ENCODE measurements around the gene OXSR1. TPM values are rescaled to one million over a fixed set of nuclear protein-coding genes. Genes with fewer than 3 reads are reported as not detected.

The OXSR1 gene
- total and polyA plus RNA-seq, 2 of the 13 experiments (the other 11 are each of a cell fraction or from before 2014, with no cell fraction given) = 27.4 to 32.6 TPM

- TF ChIP-seq ZNF513 (CRISPR knock-in tag; conservative IDR thresholded peaks at IDR 0.05) (no peak), SSRP1 (CRISPR knock-in tag; IDR thresholded peaks at IDR 0.05) (peak; percentile 32; the same call in 1 of the 2 replicates), ZNF383 (CRISPR knock-in tag; IDR thresholded peaks at IDR 0.05; ENCODE audit: borderline replicate concordance) (no peak), SP4 (CRISPR knock-in tag; IDR thresholded peaks at IDR 0.05) (peak; percentile 47; the same call in 1 of the 2 replicates), ZNF747 (CRISPR knock-in tag; IDR thresholded peaks at IDR 0.05; ENCODE audit: borderline replicate concordance) (no peak), ATF6 (CRISPR knock-in tag; conservative IDR thresholded peaks at IDR 0.05) (no peak), RFXAP (CRISPR knock-in tag; IDR thresholded peaks at IDR 0.05; ENCODE audit: borderline replicate concordance) (peak; percentile 36; the same call in 1 of the 2 replicates), ZNF749 (CRISPR knock-in tag; IDR thresholded peaks at IDR 0.05; ENCODE audit: borderline replicate concordance) (no peak), ARID2 (CRISPR knock-in tag; IDR thresholded peaks at IDR 0.05; ENCODE audit: borderline replicate concordance) (no peak), DDIT3 (CRISPR knock-in tag; IDR thresholded peaks at IDR 0.05) (no peak), ZNF563 (CRISPR knock-in tag; IDR thresholded peaks at IDR 0.05) (no peak; the same call in 1 of the 2 replicates), ZNF800 (CRISPR knock-in tag; IDR thresholded peaks at IDR 0.05) (no peak), ZNF326 (CRISPR knock-in tag; IDR thresholded peaks at IDR 0.05; ENCODE audit: borderline replicate concordance) (peak; percentile 82; the same call in 1 of the 2 replicates), TAF1 (CRISPR knock-in tag; IDR thresholded peaks at IDR 0.05) (peak; percentile 29; the same call in 1 of the 2 replicates), FOXM1 (CRISPR knock-in tag; IDR thresholded peaks at IDR 0.05) (no peak), PBX2 (CRISPR knock-in tag; IDR thresholded peaks at IDR 0.05) (no peak), GLMP (CRISPR knock-in tag; IDR thresholded peaks at IDR 0.05; ENCODE audit: borderline replicate concordance) (no peak), KLF6 (CRISPR knock-in tag; IDR thresholded peaks at IDR 0.05) (0 out of 2 replicates have a peak, but pooled peaks have one; percentile 14), ZNF431 (CRISPR knock-in tag; IDR thresholded peaks at IDR 0.05; ENCODE audit: borderline replicate concordance, low read depth) (no peak), ZNF547 (CRISPR knock-in tag; IDR thresholded peaks at IDR 0.05) (no peak), ATF7 (IDR thresholded peaks at IDR 0.05) (no peak), ATF7 (CRISPR knock-in tag; IDR thresholded peaks at IDR 0.05) (no peak)
Observed at GRCh38 chr3:38117748-38118420, 47.5 kb upstream of the OXSR1 start (continued).
